NCI-H82 treated with DMSO at 0.1 percent for 48 hours (cell line): Measurements from ENCODE around the gene SIRT2.
"Not testable (repeated sequence)": the region's sequence is repeated elsewhere in the genome, so short reads cannot be mapped to it uniquely, and the experiment has no call there.

Experiments used
- DNase-seq: peaks from one replicate; lab custom pipeline; 2025; ENCODE audit not compliant: unreplicated experiment; lab: John Stamatoyannopoulos, UW

Gene SIRT2

DNA sequence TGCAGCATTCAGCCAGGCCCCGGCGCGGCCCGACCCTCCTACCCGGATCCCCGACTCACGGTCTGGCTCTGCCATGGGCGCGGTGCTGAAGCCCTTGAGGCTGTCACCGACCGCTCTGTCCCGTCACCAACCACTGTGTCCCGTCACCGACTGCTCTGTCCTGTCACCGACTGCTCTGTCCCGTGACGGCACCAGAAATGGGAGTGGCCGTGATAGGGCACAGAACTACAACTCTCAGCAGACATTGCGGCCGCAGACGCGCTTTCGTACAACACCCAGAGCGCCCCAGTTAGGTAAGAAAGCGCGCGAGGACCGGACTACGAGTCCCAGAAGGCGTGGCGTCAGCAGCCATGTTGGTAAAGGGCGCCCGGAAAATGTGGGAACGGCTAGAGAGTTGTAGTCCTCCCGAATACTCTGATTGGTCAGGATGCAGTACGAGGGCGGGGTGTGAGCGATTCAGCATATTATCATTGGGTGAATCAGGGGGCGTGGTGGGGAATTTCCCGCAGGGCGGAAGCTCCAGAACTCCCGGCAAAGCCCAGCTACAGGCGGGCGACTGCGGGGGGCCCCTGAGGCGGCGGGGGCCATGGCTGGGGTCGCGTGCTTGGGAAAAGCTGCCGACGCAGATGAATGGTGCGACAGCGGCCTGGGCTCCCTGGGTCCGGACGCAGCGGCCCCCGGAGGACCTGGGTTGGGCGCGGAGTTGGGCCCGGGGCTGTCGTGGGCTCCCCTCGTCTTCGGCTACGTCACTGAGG is at the start of gene SIRT2, which contains the start of gene NFKBIB:
SIRT2 (minus strand) TSS at position 172 of the 755 bp plus-strand sequence; CDS start at position 75, 97 bp downstream.
NFKBIB (plus strand) TSS at position 523 of the 755 bp plus-strand sequence; CDS start at position 587, 64 bp downstream.
- peak; percentile 100 for DNase-seq

DNA sequence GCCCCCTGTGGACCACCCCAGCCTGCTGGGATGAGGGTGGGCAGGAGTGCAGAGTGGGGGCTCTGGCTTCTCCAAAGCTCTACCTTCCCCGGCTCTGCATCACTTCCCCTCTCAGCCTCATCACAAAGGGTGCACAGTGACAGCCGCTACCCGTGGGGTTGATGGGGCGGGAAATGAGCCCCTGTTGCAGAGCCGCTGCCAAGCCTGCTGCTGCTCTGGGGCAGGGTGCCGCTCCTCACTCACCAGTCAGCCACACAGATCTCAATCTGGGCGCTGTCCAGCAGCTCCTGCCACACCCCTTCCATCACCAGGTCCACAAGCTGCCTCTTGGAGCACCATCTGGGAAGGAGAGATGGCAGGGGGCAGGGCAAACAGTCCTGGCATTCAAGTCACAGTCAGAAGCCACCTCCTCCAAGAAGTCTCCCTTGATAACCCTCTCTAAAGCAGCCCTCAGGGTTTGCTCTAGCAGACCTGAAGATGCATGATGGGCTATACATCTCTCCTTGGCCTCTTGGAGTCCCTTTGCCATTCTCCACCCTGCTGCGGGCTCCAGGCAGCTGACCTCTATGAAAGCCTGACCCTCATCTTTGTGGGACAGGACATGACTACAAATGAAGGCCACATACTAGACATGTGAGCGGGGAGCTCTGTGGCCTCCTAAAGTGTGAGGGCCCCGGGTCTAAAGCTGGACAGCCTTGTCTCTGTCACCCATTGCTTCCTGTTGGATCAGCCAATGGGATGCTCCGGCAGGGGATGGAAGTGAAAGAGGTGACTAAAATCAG is 47.0 kb upstream of the SIRT2 start:
- DNase-seq: no peak

DNA sequence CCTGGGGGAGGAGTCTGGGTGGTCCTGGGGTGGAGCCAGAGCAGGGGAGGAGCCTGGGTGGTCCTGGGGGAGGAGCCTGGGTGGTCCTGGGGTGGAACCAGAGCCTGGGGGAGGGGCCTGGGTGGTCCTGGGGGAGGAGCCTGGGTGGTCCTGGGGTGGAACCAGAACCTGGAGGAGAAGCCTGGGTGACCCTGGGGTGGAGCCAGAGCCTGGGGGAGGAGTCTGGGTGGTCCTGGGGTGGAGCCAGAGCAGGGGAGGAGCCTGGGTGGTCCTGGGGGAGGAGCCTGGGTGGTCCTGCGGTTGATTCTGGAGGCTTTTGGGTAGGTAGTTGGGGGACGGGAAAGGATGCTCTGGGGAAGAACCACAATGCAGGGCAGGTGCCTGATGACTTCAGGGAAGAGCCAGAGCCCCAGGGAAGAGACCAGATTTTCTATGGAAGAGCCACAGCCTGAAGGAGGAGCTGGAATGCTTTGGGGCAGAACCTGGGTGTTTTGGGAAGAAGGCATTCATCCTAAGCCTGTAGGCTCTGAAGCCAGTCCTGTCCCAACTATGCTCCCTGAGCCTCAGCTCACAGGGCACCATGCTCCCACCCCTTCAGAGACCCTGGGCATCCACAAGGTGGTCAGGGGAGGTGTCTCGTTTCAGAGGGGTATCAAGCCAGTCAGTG is 46.3 kb upstream of the SIRT2 start:
- DNase-seq: no peak

DNA sequence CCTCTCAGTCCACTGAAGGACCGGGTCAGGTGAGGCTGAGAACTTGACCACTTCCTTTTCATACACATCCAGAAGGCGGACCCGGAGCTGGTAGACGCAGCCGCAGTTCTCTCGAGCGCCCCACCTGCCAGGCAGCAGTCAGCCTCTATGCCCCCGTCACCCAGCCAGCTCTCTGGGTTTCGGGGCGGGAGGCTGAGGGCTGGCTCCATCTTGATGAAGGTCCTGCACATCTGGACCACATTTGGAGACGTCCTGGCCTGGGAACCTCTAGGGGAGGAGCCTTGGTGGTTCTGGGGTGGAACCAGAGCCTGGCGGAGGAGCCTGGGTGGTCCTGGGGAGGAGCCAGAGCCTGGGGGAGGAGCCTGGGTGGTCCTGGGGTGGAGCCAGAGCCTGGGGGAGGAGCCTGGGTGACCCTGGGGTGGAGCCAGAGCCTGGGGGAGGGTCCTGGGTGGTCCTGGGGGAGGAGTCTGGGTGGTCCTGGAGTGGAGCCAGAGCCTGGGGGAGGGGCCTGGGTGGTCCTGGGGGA is 45.6 kb upstream of the SIRT2 start:
- no peak for DNase-seq

DNA sequence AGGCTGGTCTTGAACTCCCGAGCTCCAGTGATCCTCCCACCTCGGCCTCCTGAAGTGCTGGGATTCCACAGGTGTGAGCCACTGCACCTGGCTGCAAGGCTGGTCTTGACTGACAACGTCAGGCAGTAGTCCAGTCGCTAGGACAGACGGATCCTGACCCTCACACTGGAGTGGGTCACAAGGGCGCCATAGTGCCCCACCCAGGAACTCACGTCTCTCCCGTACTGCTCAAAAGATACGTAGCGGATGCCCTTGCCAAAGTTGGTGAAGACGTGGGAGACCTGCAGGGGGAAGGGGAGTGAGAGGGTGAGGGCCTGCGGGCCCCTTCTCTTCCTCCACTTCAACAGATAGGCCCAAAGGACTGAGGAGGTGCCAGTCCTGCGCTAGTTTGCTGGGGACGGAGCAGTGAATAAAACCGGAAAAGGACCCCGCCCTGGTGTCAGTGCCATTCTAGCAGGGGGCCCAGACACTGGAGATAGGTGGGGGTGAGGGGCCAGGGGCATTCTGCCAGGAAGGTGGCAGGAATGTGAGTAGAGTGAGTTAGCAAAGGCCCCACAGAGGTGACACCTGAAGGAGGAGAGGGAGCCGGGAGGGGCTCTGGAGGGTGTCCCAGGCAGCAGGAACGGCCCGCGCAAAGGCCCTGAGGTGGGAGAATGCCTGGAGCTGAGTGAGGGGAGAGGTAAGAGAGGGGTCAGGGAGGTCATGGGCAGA is 43.2 kb upstream of the SIRT2 start:
- DNase-seq: no peak

DNA sequence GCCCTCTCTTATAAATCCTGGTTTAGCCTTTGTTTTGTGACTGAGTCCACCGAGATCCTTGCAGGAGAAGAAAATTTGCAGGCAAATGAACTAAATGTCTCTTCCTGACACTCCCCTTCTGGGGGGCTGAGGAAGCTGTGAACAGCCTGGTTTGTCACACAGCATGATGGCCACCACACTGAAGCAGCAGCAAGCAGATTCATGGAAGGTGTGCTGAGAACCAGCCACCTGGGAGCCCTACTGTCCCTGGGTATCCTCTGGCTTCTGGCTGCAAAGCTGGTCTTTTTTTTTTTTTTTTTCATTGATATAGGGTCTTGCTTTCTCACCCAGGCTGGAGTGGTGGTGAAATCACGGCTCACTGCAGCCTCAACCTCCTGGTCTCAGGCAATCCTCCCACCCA is 42.6 kb upstream of the SIRT2 start:
- no peak for DNase-seq

DNA sequence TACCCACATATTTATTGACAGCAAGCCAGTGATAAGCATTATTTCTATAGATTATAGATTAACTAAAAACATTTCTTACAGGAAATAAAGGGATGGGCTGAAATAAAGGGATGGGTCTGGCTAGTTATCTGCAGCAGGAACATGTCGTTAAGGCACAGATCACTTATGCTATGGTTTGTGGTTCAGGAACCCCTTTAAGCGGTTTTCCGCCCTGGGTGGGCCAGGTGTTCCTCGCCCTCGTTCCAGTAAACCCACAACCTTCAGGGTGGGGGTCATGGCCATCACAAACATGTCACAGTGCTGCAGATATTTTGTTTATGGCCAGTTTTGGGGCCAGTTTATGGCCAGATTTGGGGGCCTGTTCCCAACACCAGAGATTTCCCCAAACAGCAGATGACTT is 42.0 kb upstream of the SIRT2 start:
- DNase-seq: not testable (repeated sequence)

DNA sequence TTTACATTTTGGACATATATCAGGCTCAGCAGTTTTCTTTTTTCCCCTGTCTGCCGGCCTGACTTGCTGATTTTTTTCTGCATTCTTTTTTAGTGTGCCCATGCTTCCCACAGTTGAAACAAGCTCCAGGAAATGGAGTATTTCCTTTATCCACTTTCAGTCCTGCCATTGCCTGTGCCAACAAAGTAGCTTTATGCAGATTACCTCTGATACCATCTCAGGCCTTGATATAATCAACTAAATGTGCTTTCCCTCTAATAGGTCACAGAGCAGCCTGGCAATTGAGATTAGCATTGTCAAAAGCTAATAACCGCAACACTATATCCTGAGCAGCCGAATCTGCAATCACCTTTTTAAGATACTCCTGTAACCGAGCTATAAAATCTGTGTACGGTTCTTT is 40.5 kb upstream of the SIRT2 start:
- no peak for DNase-seq

DNA sequence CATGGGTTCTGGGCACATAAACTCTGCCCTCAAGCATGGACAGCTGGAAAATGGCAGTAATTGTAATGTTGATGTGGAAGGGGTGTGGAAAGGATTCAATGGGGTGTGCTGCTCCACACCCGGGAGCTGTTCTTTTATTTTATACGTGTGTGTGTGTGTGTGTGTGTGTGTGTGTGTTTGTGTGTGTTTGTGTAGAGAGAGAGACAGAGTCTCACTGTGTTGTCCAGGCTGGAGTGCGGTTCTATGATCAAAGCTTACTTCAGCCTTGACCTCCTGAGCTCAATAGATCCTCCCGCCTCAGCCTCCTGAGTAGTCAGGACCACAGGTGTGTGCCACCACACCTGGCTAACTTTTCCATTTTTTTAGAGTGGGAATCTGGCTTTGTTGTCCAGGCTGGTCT is 34.1 kb upstream of the SIRT2 start:
- DNase-seq: no peak

DNA sequence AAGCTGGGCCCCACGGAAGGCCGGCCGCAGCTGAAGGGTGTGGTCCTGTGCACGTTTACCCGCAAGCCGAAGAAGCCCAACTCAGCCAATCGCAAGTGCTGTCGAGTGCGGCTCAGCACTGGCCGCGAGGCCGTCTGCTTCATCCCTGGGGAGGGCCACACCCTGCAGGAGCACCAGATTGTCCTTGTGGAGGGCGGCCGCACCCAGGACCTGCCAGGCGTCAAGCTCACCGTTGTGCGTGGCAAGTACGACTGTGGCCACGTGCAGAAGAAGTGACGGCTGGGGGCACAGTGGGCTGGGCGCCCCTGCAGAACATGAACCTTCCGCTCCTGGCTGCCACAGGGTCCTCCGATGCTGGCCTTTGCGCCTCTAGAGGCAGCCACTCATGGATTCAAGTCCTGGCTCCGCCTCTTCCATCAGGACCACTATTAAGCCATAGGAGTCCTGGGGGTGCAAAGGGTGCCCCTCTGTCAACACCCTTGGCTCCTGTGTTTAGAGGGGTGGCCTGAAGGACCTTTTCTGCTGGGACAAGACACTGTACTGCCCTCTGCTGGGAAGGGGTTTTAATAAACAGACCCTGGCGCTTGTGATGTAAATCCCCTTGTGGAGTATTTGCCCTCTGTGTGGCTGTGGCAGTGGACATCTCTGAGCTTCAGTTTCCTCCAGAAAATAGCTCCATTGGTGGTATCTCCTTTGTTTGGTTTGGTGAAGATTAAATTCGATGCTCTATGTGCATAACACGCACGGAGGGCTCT is 33.2 kb upstream of the SIRT2 start:
- DNase-seq: no peak

DNA sequence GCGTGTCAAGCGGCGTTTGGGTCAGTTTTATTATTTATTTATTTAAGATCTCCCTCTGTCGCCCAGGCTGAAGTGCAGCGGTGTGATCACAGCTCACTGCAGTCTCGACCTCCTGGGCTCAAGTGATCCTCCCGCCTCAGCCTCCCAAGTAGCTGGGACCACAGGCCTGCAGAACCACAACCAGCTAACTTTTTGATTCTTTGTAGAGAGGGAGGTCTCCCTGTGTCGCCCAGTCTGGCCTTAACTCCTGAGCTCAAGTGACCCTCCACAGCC is 32.0 kb upstream of the SIRT2 start:
- no peak for DNase-seq

DNA sequence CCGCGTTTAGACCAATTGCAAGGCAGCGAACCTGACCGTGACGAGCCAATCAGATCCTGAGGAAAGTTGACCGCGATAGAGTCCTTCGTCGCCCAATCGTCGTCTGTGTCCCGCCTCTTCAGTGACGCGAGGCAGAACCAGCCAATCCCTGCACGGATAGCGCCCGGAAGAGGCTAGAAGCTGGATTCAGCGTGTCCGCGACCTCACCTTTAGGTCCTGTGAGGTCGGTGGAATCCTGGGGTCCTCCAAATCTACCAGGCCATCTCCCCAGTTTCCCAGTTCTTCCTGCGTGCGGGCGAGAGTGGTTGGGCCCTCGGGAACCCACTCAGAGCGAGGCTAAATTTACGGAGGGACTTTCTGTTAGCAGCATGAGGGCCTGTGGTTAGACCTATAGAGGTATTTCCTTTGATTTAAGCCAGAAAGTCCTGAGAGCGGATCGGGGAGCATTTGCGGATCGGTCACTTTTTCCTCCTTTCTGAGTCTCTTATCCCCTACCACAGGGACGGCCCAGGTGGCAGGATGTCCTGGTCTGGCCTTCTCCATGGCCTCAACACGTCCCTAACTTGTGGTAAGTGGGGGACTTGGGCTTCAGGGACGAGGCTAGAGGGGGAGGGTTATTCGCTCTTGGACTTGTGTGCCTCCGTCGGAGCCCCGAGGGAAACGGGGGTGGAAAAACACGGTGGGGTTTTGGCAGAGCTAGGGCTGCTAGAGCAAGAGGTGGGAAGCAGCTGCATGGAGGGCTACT is 31.5 kb upstream of the SIRT2 start, which contains the start of gene MRPS12:
MRPS12 (plus strand) TSS at position 169 of the 745 bp plus-strand sequence; CDS start at position 520, 351 bp downstream.
- DNase-seq: peak; percentile 95

DNA sequence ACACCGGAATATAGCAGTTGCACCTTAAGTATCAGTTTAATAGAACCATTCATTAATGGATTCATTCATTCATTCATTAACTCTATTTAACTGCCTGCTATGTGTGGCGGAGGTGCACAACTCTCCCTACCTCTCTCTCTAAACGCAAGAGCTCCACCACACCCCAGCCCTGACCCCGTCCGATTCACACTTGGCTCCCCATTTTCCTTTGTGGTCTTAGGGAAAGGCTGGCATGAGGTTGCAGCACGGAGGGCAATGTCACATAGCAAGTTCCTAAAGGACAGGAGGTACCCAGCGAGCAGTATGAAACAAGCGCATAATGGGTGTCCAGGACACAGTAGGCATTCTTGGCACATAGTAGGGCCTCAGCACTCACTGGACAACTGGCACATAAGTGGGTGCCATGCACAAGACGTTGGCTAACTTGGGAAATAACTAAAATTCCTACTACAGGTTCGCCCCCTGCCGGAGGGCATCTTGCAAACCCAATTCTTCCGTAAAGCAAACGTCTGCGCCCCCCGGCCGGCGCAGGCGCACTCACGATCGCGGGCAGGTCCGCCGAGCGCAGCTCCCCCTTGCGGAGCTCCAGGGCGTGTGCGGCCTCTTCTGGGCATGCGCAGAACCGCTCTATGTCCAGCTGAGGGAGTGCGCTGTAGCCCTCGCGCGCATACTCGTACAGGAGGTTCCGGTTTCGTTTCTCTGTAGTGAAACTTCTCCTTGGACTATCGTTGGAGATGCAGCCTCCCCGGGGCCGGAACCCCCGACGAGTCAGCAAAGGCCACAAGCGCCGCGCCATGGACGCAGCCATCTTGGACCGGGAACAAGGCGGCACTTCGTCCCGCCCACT is 30.7 kb upstream of the SIRT2 start, which contains the start of gene SARS2:
SARS2 (minus strand) TSS at position 835 of the 847 bp plus-strand sequence; CDS start at position 808, 27 bp downstream.
- peak; percentile 87 for DNase-seq

DNA sequence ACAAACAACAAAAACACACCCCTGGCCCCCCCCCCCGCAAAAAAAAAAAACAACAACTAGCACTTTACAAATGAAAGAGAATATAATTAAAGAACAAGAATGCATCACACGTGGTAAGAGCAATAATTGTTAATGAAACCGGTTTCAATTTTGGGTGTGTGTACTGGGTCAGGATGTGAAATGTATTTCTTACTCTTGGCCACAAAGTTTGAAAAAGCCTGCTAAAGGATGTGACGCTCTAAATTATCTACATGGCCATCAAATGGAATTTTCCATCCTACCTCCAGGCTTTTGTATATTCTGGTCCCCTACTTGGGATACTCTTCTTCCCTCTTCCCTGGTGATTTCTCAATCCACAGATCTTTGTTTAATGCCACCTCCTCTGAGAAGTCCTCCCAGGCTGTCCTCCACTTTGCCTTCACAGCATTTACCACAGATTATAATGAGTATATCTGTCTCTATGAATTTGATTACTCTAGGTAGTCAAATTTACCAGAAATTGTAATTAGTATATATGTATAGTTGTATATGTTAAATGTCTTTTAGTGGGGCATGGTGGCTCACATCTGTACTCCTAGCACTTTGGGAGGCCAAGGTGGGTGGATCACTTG is 29.1 kb upstream of the SIRT2 start:
- DNase-seq: no peak

DNA sequence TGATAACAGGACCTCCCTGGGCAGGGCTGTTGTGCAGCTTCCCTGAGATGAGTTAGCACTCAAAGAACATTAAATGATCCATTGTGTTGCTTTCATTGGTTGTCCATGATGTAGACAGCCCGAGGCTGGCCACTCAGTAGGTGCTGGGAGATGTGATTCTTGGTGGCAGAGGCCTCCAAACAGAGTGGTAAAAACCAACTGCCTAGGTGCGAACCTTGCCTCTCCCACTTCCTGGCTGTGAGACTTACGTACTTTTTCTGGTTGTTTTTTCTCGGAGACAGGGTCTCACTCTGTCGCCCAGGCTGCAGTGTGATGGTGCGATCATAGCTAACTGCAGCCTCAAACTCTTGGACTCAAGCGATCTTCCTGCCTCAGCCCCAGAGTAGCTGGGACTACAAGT is 25.0 kb upstream of the SIRT2 start:
- no peak for DNase-seq

DNA sequence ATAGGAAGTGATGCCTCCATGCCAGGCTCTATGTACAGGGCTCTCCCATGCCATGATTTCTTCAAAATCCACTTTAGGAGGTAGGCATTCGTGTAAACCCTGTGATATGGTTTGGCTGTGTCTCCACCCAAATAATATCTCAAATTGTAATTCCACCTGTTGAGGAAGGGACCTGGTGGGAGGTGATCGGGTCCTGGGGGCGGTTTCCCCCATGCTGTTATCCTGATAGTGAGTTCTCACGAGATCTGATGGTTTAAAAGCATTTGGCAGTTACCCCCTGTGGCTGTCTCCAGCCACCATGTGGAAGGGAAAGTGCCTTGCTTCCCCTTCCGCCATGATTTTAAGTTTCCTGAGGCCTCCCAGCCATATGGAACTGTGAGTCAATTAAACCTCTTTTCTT is 23.1 kb upstream of the SIRT2 start:
- no peak for DNase-seq

DNA sequence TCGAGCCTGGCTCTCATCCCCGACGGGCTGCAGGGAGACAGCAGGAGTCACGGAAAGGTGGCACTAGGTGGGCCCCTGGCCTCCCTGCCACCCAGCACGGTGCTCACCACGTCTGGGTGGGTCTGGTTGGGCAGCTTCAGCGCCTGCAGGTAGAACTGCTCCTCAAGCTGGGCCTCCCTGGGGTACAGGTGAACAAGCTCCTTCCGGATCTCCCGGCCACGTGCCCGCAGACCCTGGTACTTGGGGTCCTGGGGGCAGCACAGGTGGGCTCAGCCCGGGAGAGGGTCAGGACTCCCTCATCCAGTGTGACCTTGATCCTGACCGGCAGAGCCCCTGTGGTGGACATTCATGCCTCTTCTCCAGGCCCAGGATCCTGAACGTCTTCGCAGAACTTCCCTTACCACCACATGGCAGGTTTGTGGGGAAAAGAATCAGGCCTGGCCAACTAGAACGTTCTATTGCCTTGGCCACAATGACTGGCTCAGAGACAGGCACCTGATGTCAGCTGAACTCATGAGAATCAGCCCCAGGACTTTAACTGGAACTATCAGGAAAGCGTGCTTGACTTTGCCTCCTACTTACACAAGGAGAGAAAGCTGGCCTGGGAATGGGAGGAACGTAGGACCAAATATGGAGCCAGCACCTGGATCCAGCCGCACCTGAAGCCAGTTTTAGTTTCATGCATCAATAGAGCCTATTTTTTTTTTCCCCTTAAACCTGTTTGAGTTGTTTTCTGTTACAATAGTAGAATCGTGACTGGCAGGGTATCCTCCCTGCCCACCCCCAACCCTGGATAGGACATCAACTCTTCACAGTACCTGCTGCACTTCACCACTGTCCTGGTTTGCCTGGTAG is 22.2 kb upstream of the SIRT2 start:
- no peak for DNase-seq
